ENCODE measurements around the gene CXCL17. TPM values are rescaled to one million over a fixed set of nuclear protein-coding genes. Genes with fewer than 3 reads are reported as not detected.

CXCL17 gene
- total RNA-seq, 2 experiments from 2014 or later, result not detected

DNA sequence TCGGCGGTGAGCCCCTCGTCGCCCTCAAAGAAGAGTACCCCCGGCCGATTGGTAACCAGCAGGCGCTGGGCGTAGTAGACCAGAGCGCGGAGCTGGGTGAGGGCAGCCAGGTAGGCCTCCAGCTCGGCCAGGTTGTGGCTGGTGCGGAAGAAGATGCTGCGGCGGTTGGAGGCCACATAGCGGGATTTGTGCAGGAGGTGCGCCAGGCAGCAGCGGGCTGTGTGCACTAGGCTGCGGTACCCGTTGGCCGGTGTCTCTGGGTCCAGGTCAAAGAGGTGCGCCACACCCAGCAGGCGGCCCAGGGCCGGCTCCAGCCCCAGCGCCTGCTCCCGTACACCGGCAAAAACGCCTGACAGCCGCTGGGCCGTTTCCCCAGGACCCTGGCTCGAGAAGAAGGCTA is 32.4 kb downstream of the CXCL17 start:
- Mint-ChIP-seq H3K9me3 (no peaks in the 10 kb centered on the region), H3K36me3 (ENCODE audit: low read depth) (peaks cover 14% of the 10 kb centered on the region), H3K4me1 (ENCODE audit: low read depth) (no peaks in the 10 kb centered on the region), H3K4me3 (no peak overlapping the region), H3K27ac (no peak overlapping the region), H3K27me3 (no peaks in the 10 kb centered on the region)
- ATAC-seq (no peak), DNase-seq (no peak)
- ChIA-PET POLR2A (interaction anchor here (0.9 kb wide), 1 partner anchor 13 kb away, joined by 6 read pairs; no protein-coding TSS in a partner anchor), CTCF (interaction anchor here (2.8 kb wide), 1 partner anchor 9 kb away, joined by 17 read pairs; no protein-coding TSS in a partner anchor)
- TF ChIP-seq, protein P1, sequence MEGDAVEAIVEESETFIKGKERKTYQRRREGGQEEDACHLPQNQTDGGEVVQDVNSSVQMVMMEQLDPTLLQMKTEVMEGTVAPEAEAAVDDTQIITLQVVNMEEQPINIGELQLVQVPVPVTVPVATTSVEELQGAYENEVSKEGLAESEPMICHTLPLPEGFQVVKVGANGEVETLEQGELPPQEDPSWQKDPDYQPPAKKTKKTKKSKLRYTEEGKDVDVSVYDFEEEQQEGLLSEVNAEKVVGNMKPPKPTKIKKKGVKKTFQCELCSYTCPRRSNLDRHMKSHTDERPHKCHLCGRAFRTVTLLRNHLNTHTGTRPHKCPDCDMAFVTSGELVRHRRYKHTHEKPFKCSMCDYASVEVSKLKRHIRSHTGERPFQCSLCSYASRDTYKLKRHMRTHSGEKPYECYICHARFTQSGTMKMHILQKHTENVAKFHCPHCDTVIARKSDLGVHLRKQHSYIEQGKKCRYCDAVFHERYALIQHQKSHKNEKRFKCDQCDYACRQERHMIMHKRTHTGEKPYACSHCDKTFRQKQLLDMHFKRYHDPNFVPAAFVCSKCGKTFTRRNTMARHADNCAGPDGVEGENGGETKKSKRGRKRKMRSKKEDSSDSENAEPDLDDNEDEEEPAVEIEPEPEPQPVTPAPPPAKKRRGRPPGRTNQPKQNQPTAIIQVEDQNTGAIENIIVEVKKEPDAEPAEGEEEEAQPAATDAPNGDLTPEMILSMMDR (IDR thresholded peaks at IDR 0.05), result no peak
- intact Hi-C loops (cut with micrococcal nuclease), result no loop called here

DNA sequence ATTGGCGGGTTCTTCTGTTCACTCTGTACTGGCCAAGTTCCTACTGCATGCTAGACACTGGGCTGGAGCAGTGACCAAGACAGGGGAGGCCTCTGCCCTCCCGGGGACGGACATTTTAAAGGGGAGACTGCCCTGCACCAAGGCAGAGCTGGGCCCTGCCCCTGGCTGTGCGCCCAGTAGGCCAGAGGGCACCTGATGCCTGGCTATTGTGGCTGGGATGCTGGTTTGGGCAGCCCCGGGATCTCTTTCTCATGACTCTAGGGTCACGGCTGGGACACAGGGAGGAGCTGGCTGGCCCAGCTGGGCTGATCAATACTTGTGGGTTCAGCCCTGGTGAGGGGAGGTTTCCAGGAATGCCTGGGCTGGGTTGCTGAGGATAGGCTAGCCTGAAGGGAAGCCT is 33.3 kb downstream of the CXCL17 start:
- no peaks in the 10 kb centered on the region for H3K4me1 Mint-ChIP-seq (ENCODE audit: low read depth)
- no peak for DNase-seq
- POLR2A ChIA-PET, result interaction anchor here (0.9 kb wide), 1 partner anchor 14 kb away, joined by 6 read pairs; no protein-coding TSS in a partner anchor

DNA sequence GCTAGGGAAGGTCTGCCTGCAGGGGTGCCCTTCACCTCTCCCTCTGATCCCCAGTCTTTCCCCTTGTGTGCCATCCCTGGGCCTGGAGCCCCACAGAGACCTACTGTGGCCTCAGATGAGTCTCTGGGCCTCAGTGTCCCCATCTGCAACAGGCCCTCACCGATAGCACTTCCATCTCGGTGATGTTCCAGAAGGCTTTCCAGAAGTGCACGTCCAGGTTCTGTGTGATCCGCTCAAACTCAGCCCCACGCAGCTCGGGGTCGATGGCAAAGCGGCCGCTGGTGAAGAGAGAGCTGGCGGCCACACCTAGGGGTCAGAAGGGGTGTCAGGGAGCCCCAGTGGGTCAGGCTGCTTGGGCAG is 35.0 kb downstream of the CXCL17 start:
- ATAC-seq (no peak), DNase-seq (no peak)
- TF ChIP-seq, protein P1 (IDR thresholded peaks at IDR 0.05), result no peak
- no peak overlapping the region for H3K27ac Mint-ChIP-seq
- intact Hi-C loops (cut with micrococcal nuclease), result no loop called here
- POLR2A ChIA-PET, result no interaction called here
- no peaks in the 10 kb centered on the region for H3K4me1 Mint-ChIP-seq (ENCODE audit: low read depth)
- H3K4me3 Mint-ChIP-seq, result no peak overlapping the region
- H3K9me3 Mint-ChIP-seq, result no peaks in the 10 kb centered on the region
- no peaks in the 10 kb centered on the region for H3K27me3 Mint-ChIP-seq
- peaks cover 19% of the 10 kb centered on the region for H3K36me3 Mint-ChIP-seq (ENCODE audit: low read depth)
- CTCF ChIA-PET, result interaction anchor here (1.3 kb wide), 1 partner anchor 42 kb away, joined by 4 read pairs; no protein-coding TSS in a partner anchor

More for the DNA sequence above, 33.3 kb downstream of the CXCL17 start:
- H3K9me3 Mint-ChIP-seq, result no peaks in the 10 kb centered on the region
- intact Hi-C loops (cut with micrococcal nuclease), result no loop called here
- no peak overlapping the region for H3K4me3 Mint-ChIP-seq
- peaks cover 15% of the 10 kb centered on the region for H3K36me3 Mint-ChIP-seq (ENCODE audit: low read depth)
- CTCF ChIA-PET, result interaction anchor here (1.1 kb wide), 1 partner anchor 11 kb away, joined by 3 read pairs; no protein-coding TSS in a partner anchor
- no peaks in the 10 kb centered on the region for H3K27me3 Mint-ChIP-seq
- H3K27ac Mint-ChIP-seq, result no peak overlapping the region
- ATAC-seq, result no peak
- TF ChIP-seq, protein P1 (IDR thresholded peaks at IDR 0.05), result no peak

DNA sequence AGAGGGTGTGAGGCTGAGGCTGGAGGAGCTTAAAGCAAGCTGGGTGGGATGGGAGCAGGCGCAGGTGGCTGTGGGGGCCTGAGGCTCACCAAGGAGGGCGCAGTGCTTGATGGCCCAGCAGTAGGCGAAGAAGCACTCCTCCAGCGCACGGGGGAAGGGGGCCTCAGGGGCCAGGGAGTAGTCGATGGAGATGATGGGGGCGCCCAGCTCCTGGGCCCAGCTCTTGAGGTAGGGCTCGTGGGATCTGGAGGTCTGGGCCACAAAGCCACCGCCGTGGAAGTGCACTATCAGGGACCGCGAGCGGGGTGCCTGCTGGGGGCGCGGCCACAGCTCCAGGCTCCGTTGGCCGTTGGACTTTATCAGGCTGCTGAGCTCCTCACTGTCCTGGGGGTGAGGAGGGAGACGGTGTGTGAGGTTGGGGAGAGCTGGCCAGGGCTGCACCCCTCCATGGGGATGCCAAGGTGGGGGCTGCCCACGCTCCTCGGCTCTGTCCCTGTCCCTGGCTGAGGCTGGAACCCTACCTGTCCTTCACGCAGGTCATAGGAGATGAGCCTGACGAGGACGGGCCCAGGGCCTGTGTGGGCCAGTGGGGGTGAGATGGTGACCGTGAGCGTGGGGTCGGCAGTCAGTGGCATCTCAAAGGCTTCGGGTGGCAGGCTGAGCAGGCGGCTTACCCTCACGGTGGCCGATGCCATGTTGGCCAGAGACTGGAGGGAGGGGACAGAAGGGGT is 35.5 kb downstream of the CXCL17 start:
- DNase-seq (no peak), ATAC-seq (no peak)
- Mint-ChIP-seq H3K27me3 (no peaks in the 10 kb centered on the region), H3K36me3 (ENCODE audit: low read depth) (peaks cover 19% of the 10 kb centered on the region), H3K4me1 (ENCODE audit: low read depth) (peaks cover 2% of the 10 kb centered on the region), H3K27ac (no peak overlapping the region), H3K9me3 (no peaks in the 10 kb centered on the region), H3K4me3 (no peak overlapping the region)
- TF ChIP-seq, protein P1 (IDR thresholded peaks at IDR 0.05), result no peak
- CTCF ChIA-PET, result interaction anchor here (0.9 to 1.3 kb wide), 3 partner anchors 11 to 43 kb away, joined by 3 to 5 read pairs (median 4); no protein-coding TSS in a partner anchor
- POLR2A ChIA-PET, result interaction anchor here (0.5 kb wide), 1 partner anchor 76 kb away, joined by 3 read pairs; no protein-coding TSS in a partner anchor
- intact Hi-C loops (cut with micrococcal nuclease), result no loop called here

DNA sequence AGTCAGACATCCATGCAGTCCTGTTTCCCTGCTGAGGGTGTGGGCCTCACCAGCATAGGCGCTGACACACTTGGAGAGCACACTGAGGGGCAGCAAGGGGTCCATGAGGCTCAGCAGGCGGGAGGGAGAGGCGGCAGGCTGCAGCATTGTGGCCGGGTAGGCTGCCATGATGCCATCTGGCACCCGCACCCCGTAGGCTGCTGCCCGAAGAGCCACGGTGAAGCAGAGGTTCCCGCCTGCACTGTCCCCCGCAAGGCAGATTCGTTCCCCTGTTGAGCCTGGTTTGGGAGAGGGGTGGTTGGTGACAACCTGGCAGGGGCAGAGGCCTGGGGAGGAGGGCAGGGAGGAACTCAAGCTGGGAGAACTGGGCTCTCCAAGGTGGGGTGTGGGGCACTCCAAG is 36.6 kb downstream of the CXCL17 start:
- ATAC-seq (no peak), DNase-seq (no peak)
- Mint-ChIP-seq H3K9me3 (no peaks in the 10 kb centered on the region), H3K36me3 (ENCODE audit: low read depth) (peaks cover 19% of the 10 kb centered on the region), H3K27me3 (no peaks in the 10 kb centered on the region), H3K27ac (no peak overlapping the region), H3K4me3 (no peak overlapping the region), H3K4me1 (ENCODE audit: low read depth) (peaks cover 9% of the 10 kb centered on the region)
- CTCF ChIA-PET, result interaction anchor here (0.9 kb wide), 1 partner anchor 27 kb away, joined by 3 read pairs; no protein-coding TSS in a partner anchor
- intact Hi-C loops (cut with micrococcal nuclease), result no loop called here
- TF ChIP-seq, protein P1 (IDR thresholded peaks at IDR 0.05), result no peak
- POLR2A ChIA-PET, result no interaction called here
